ENCODE measurements around the gene ZNF283.

Gene ZNF283

GRCh38 chr19:43880483-43880882 lies 53.4 kb downstream of the ZNF283 start:
- H3K27me3 ChIP-seq (ENCODE audit: control insufficient read depth, low read length): no peaks in the 10 kb centered on the region
- peaks cover 3% of the 10 kb centered on the region; the same call in 1 of the 2 replicates for H3K9me3 ChIP-seq (ENCODE audit: control insufficient read depth, insufficient read depth, low read length)
- H4K20me1 ChIP-seq (ENCODE audit: control insufficient read depth, insufficient read depth, low read depth, low read length): no peaks in the 10 kb centered on the region
- H3F3A ChIP-seq (ENCODE audit: control insufficient read depth, insufficient read depth): no peaks in the 10 kb centered on the region
- H3K27ac ChIP-seq (ENCODE audit: low read depth, low read length): no peak overlapping the region
- no peak overlapping the region for H3K4me2 ChIP-seq (ENCODE audit: low read length)
- H3K4me3 ChIP-seq (ENCODE audit: low read length): no peak overlapping the region
- no peak for TF ChIP-seq CTCF (IDR thresholded peaks at IDR 0.05; ENCODE audit: low read depth, low read length, poor library complexity, severe bottlenecking)
- no peaks in the 10 kb centered on the region for H3K9me2 ChIP-seq (replicated peaks; ENCODE audit: control insufficient read depth, low read length)
- H3K79me2 ChIP-seq (ENCODE audit: control insufficient read depth, low read length): no peaks in the 10 kb centered on the region
- no peaks in the 10 kb centered on the region for H3K4me1 ChIP-seq (ENCODE audit: control insufficient read depth, low read length)
- H3K36me3 ChIP-seq (ENCODE audit: control insufficient read depth, low read length): no peaks in the 10 kb centered on the region

DNA sequence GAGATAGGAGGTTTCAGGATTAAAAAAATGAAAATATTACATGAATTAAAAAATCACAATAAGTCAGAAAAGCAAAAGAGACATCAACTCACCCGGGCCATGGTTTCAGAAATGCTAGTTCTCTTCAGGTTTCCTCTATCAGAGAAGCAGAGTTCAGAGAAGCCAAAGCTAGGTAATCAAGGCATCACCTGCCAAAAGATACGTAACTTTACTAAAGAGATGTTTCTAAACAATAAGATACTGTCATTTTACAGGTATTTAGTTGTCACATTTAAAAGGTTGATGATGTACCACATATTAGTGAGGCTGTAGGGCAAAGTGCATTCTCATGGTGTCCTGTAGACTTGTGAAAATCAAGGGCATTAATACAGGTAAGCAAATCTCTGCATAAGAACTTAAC lies 56.7 kb downstream of the ZNF283 start, which contains the start of gene ZNF404:
TSS of gene ZNF404 (minus strand) at position 101 of the 400 bp plus-strand sequence.
- Histone ChIP-seq H4K20me1 (ENCODE audit: control insufficient read depth, insufficient read depth, low read depth, low read length) (no peaks in the 10 kb centered on the region), H3K36me3 (ENCODE audit: control insufficient read depth, low read length) (no peaks in the 10 kb centered on the region), H3K9me3 (ENCODE audit: control insufficient read depth, insufficient read depth, low read length) (no peaks in the 10 kb centered on the region), H3K27me3 (ENCODE audit: control insufficient read depth, low read length) (no peaks in the 10 kb centered on the region), H3K4me2 (ENCODE audit: low read length) (no peak within 1 kb of the TSS), H3K9me2 (replicated peaks; ENCODE audit: control insufficient read depth, low read length) (no peaks in the 10 kb centered on the region), H3K4me3 (ENCODE audit: low read length) (no peak within 1 kb of the TSS), H3K79me2 (ENCODE audit: control insufficient read depth, low read length) (no peaks in the 10 kb centered on the region), H3K4me1 (ENCODE audit: control insufficient read depth, low read length) (no peaks in the 10 kb centered on the region), H3K27ac (ENCODE audit: low read depth, low read length) (no peak within 1 kb of the TSS), H3F3A (ENCODE audit: control insufficient read depth, insufficient read depth) (no peaks in the 10 kb centered on the region)
- TF ChIP-seq CTCF (IDR thresholded peaks at IDR 0.05; ENCODE audit: low read depth, low read length, poor library complexity, severe bottlenecking) (no peak), EZH2phosphoT487 (IDR thresholded peaks at IDR 0.05; ENCODE audit: borderline replicate concordance, low read length) (no peak)

GRCh38 chr19:43895727-43896308 lies 68.7 kb downstream of the ZNF283 start:
- Histone ChIP-seq H3K27me3 (ENCODE audit: control insufficient read depth, low read length) (no peaks in the 10 kb centered on the region), H3K9me2 (replicated peaks; ENCODE audit: control insufficient read depth, low read length) (no peaks in the 10 kb centered on the region), H3K4me2 (ENCODE audit: low read length) (no peak overlapping the region), H3K27ac (ENCODE audit: low read depth, low read length) (no peak overlapping the region), H3K4me3 (ENCODE audit: low read length) (no peak overlapping the region), H3K79me2 (ENCODE audit: control insufficient read depth, low read length) (no peaks in the 10 kb centered on the region), H3F3A (ENCODE audit: control insufficient read depth, insufficient read depth) (no peaks in the 10 kb centered on the region), H3K36me3 (ENCODE audit: control insufficient read depth, low read length) (no peaks in the 10 kb centered on the region), H3K9me3 (ENCODE audit: control insufficient read depth, insufficient read depth, low read length) (peaks cover 4% of the 10 kb centered on the region; the same call in 1 of the 2 replicates), H4K20me1 (ENCODE audit: control insufficient read depth, insufficient read depth, low read depth, low read length) (no peaks in the 10 kb centered on the region), H3K4me1 (ENCODE audit: control insufficient read depth, low read length) (no peaks in the 10 kb centered on the region)
- TF ChIP-seq CTCF (IDR thresholded peaks at IDR 0.05; ENCODE audit: low read depth, low read length, poor library complexity, severe bottlenecking): no peak
- no peak for TF ChIP-seq EZH2phosphoT487 (IDR thresholded peaks at IDR 0.05; ENCODE audit: borderline replicate concordance, low read length)

Data from DOHH2 (cell line).